Thoracic aorta endothelial cell (primary cell): ENCODE results near the gene UBAC2. TPM values are rescaled to one million over a fixed set of nuclear protein-coding genes. Genes with fewer than 3 reads are reported as not detected.

Experiments used
- small RNA-seq: library from RNA; depleted of rRNA; stranded (forward); fragments of <200 nt; gene quantifications from one replicate; pipeline ENCODE3, GENCODE V24; 2012
- total RNA-seq: library from RNA; depleted of rRNA; stranded (reverse); fragments of >200 nt; gene quantifications from 2 replicates; pipeline ENCODE4 v1.2.3, GENCODE V29; 2012

UBAC2 gene, protein sequence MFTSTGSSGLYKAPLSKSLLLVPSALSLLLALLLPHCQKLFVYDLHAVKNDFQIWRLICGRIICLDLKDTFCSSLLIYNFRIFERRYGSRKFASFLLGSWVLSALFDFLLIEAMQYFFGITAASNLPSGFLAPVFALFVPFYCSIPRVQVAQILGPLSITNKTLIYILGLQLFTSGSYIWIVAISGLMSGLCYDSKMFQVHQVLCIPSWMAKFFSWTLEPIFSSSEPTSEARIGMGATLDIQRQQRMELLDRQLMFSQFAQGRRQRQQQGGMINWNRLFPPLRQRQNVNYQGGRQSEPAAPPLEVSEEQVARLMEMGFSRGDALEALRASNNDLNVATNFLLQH
- 34.6 and 44.2 TPM in 2 replicates for total RNA-seq

GRCh38 chr13:99200432-99201167 is at the start of gene UBAC2:
TSS of gene UBAC2 (plus strand) at chr13:99200854. CDS start at chr13:99200909, 55 bp downstream.

DNA sequence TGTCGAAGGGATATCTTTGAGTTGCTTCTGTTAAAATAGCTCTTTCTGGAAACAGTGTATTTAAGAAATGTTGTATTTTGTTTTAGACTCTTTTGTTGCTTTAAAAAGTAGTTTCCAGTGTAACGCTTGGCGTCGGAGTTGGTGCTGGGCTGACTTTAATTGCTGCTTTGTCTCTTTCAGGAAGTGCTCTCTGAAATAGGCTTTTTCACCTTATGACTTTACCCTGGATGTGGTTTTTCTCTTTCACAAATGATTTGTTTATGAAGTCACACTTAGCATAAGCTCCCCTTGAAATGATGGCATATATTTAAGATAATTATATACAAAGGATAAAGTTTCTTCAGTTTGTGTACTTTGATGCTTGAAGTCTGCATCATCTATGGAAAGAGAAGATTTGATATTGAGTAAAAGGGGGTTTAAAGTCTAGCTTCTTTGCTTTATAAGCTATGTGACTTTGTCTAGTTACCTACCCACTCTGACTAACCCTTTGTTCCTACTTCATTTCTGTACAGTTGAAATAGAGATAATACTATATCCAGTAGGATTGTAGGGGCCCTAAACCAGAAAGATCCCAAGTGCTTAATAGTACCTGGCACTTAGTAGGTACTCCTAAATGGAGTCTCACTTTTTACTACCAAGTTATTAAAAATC is 57.7 kb downstream of the UBAC2 start, which contains the start of gene GPR18:
Gene GPR18, minus strand, starts transcription at position 170 of the 651 bp plus-strand sequence. CDS start 2,507 bp downstream, outside the sequence.

DNA sequence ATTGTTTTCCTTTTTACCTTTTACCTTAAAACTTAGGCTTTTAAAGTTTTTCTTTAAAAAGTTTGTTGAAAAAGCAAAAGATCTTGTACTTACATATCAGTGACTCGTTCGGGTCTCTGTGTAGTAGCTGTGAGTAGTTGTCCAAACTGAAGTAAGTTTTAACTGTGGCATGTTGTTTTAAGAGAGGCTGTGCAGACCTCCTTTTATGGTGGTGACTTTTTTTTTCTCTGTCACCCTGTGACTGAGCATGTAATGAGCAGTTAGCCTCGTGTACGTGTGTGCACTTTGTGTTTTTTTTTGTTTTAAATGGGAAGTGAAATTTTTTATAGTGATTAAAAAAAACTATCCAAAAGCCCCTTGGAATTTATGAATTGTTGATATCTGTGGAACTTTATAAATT is 106.6 kb downstream of the UBAC2 start, which contains the start of gene GPR183:
Gene GPR183, minus strand, starts transcription at position 153 of the 400 bp plus-strand sequence. CDS start 11,254 bp downstream, outside the sequence.

Small RNA genes within 50 kb of the gene (small RNA-seq; reads per million reads assigned to genes)
- gene MIR623 (not detected), gene RN7SKP9 (not detected)

Other genes with a start within 250 kb of the UBAC2 start
- 438 and 511 TPM in 2 replicates for gene DOCK9, start 222.8 kb upstream of the UBAC2 start, total RNA-seq
- gene GPR18, start 57.5 kb downstream of the UBAC2 start, total RNA-seq: not detected in 2 replicates
- gene GPR183, start 106.5 kb downstream of the UBAC2 start, total RNA-seq: not detected in 2 replicates